ENCODE results near the gene PDCD1.
"Not testable (repeated sequence)": the region's sequence is repeated elsewhere in the genome, so short reads cannot be mapped to it uniquely, and the experiment has no call there.

Gene PDCD1

GRCh38 chr2:241880311-241881073 is 21.8 kb upstream of the PDCD1 start:
- peaks cover 2% of the 10 kb centered on the region for H4K20me1 ChIP-seq
- TF ChIP-seq Cebpa-rat (IDR thresholded peaks at IDR 0.05) = no peak
- peak overlapping the region; percentile 86 for H3K27ac ChIP-seq
- peaks cover 77% of the 10 kb centered on the region for H3K4me1 ChIP-seq
- peak overlapping the region; percentile 70 for H3K9ac ChIP-seq
- no peaks in the 10 kb centered on the region for H3K27me3 ChIP-seq
- H3K4me2 ChIP-seq = peak overlapping the region; percentile 96
- peak overlapping the region; percentile 71 for H3K4me3 ChIP-seq
- H3K9me3 ChIP-seq = peaks cover 2% of the 10 kb centered on the region
- H3K36me3 ChIP-seq = peaks cover 15% of the 10 kb centered on the region

- peaks cover 71% of the 10 kb centered on the region for H3K4me1 ChIP-seq
- H3K9me3 ChIP-seq = peaks cover 13% of the 10 kb centered on the region
- TF ChIP-seq Cebpa-rat (IDR thresholded peaks at IDR 0.05) = no peak
- peaks cover 4% of the 10 kb centered on the region; the same call in 1 of the 2 replicates for H3K36me3 ChIP-seq
- no peak overlapping the region for H3K4me3 ChIP-seq
- H4K20me1 ChIP-seq = no peaks in the 10 kb centered on the region
- peak overlapping the region; percentile 86 for H3K27ac ChIP-seq
- peak overlapping the region; percentile 70 for H3K9ac ChIP-seq
- no peaks in the 10 kb centered on the region for H3K27me3 ChIP-seq
- peak overlapping the region; percentile 96 for H3K4me2 ChIP-seq
Observed at GRCh38 chr2:241879326-241879725, 20.6 kb upstream of the PDCD1 start.

GRCh38 chr2:241877989-241878970 is 19.6 kb upstream of the PDCD1 start:
- peaks cover 68% of the 10 kb centered on the region for H3K4me1 ChIP-seq
- H3K9me3 ChIP-seq = peaks cover 21% of the 10 kb centered on the region
- no peak overlapping the region for H3K9ac ChIP-seq

GRCh38 chr2:241877197-241877685 is 18.5 kb upstream of the PDCD1 start:
- H4K20me1 ChIP-seq = no peaks in the 10 kb centered on the region
- H3K9me3 ChIP-seq = peaks cover 21% of the 10 kb centered on the region
- peak overlapping the region; percentile 41; the same call in 1 of the 2 replicates for H3K27ac ChIP-seq
- H3K4me2 ChIP-seq = peak overlapping the region; percentile 30; the same call in 1 of the 2 replicates
- no peaks in the 10 kb centered on the region for H3K36me3 ChIP-seq
- no peak for TF ChIP-seq Cebpa-rat (IDR thresholded peaks at IDR 0.05)
- H3K9ac ChIP-seq = no peak overlapping the region
- H3K27me3 ChIP-seq = no peaks in the 10 kb centered on the region
- H3K4me3 ChIP-seq = no peak overlapping the region
- peaks cover 69% of the 10 kb centered on the region for H3K4me1 ChIP-seq

More at GRCh38 chr2:241877989-241878970, 19.6 kb upstream of the PDCD1 start:
- H3K4me3 ChIP-seq = no peak overlapping the region
- H3K27me3 ChIP-seq = no peaks in the 10 kb centered on the region
- TF ChIP-seq Cebpa-rat (IDR thresholded peaks at IDR 0.05) = no peak
- H3K36me3 ChIP-seq = no peaks in the 10 kb centered on the region
- peak overlapping the region; percentile 96 for H3K4me2 ChIP-seq
- no peaks in the 10 kb centered on the region for H4K20me1 ChIP-seq
- H3K27ac ChIP-seq = no peak overlapping the region

GRCh38 chr2:241876528-241877196 is 18.0 kb upstream of the PDCD1 start:
- peaks cover 21% of the 10 kb centered on the region for H3K9me3 ChIP-seq
- peaks cover 72% of the 10 kb centered on the region for H3K4me1 ChIP-seq
- no peak overlapping the region for H3K9ac ChIP-seq
- H3K27ac ChIP-seq = peak overlapping the region; percentile 41; the same call in 1 of the 2 replicates
- no peaks in the 10 kb centered on the region for H3K27me3 ChIP-seq
- H3K36me3 ChIP-seq = no peaks in the 10 kb centered on the region
- TF ChIP-seq Cebpa-rat (IDR thresholded peaks at IDR 0.05) = no peak
- no peaks in the 10 kb centered on the region for H4K20me1 ChIP-seq
- no peak overlapping the region for H3K4me3 ChIP-seq
- H3K4me2 ChIP-seq = peak overlapping the region; percentile 30; the same call in 1 of the 2 replicates

GRCh38 chr2:241875754-241876527 is 17.2 kb upstream of the PDCD1 start:
- not testable (repeated sequence) for H3K27me3 ChIP-seq, H3K36me3 ChIP-seq, H3K4me3 ChIP-seq, H4K20me1 ChIP-seq, H3K9ac ChIP-seq
- peak overlapping the region; percentile 41; the same call in 1 of the 2 replicates for H3K27ac ChIP-seq
- peaks cover 21% of the 10 kb centered on the region for H3K9me3 ChIP-seq
- H3K4me1 ChIP-seq = peaks cover 78% of the 10 kb centered on the region
- H3K4me2 ChIP-seq = peak overlapping the region; percentile 30; the same call in 1 of the 2 replicates

GRCh38 chr2:241874277-241874925 is 15.7 kb upstream of the PDCD1 start:
- Histone ChIP-seq H3K36me3 (no peaks in the 10 kb centered on the region), H4K20me1 (no peaks in the 10 kb centered on the region), H3K4me3 (no peak overlapping the region), H3K4me2 (no peak overlapping the region), H3K9me3 (peaks cover 21% of the 10 kb centered on the region), H3K4me1 (peaks cover 78% of the 10 kb centered on the region), H3K27ac (peak overlapping the region; percentile 44), H3K9ac (no peak overlapping the region), H3K27me3 (no peaks in the 10 kb centered on the region)
- no peak for TF ChIP-seq Cebpa-rat (IDR thresholded peaks at IDR 0.05)

GRCh38 chr2:241873803-241874110 is 15.1 kb upstream of the PDCD1 start:
- H3K4me2 ChIP-seq = no peak overlapping the region
- no peaks in the 10 kb centered on the region for H4K20me1 ChIP-seq
- H3K27ac ChIP-seq = peak overlapping the region; percentile 44
- no peaks in the 10 kb centered on the region for H3K27me3 ChIP-seq
- peaks cover 78% of the 10 kb centered on the region for H3K4me1 ChIP-seq
- 0 out of 2 replicates have a peak overlapping the region, but pooled peaks have one; percentile 22 for H3K4me3 ChIP-seq
- H3K9ac ChIP-seq = no peak overlapping the region
- no peaks in the 10 kb centered on the region for H3K36me3 ChIP-seq
- H3K9me3 ChIP-seq = peaks cover 21% of the 10 kb centered on the region
- TF ChIP-seq Cebpa-rat (IDR thresholded peaks at IDR 0.05) = no peak
